Muscle of leg (tissue), 11 donors: Measurements from ENCODE around the gene LRMDA. TPM values are rescaled to one million over a fixed set of nuclear protein-coding genes. Genes with fewer than 3 reads are reported as not detected.
"Not testable (repeated sequence)": the region's sequence is repeated elsewhere in the genome, so short reads cannot be mapped to it uniquely, and the experiment has no call there.

Experiments used
- DNase-seq: peaks from one replicate; pipeline ENCODE4 v3.0.0; 2013
- H3K27ac ChIP-seq: one replicate; pipeline ENCODE4 v1.5.1; 2013; ENCODE audit warnings: mild to moderate bottlenecking, low read length, control low read depth
- H3K27me3 ChIP-seq: one replicate; pipeline ENCODE4 v1.6.1; 2013; ENCODE audit warnings: low read length; ENCODE audit not compliant: control insufficient read depth, insufficient read depth
- H3K36me3 ChIP-seq: one replicate; pipeline ENCODE4 v1.6.1; 2013; ENCODE audit warnings: low read length; ENCODE audit not compliant: control insufficient read depth, insufficient read depth
- H3K4me1 ChIP-seq: one replicate; pipeline ENCODE4 v1.6.1; 2013; ENCODE audit warnings: low read length; ENCODE audit not compliant: control insufficient read depth, insufficient read depth
- H3K4me3 ChIP-seq: one replicate; pipeline ENCODE4 v1.5.1; 2013; ENCODE audit warnings: low read length, control low read depth
- H3K9me3 ChIP-seq: replicated peaks from 2 replicates; pipeline ENCODE4 v1.6.1; 2013; ENCODE audit warnings: low read depth, low read length; ENCODE audit not compliant: control insufficient read depth
- WGBS: methylation state at CpG from one replicate; pipeline ENCODE4 v1.1.5; 2013; ENCODE audit warnings: missing lambda C conversion rate; ENCODE audit not compliant: insufficient coverage; 5-methylcytosine and 5-hydroxymethylcytosine counted together
- polyA plus RNA-seq, 8 donors: library from polyadenylated mRNA; unstranded; fragments of 120-200 nt; gene quantifications; one replicate each; pipeline versions ENCODE4 v1.2.1 to v1.2.3, GENCODE V29; 2013; ENCODE audit warnings: inconsistent platforms in 1 of 8, low replicate concordance in 1 of 8; ENCODE audit not compliant: insufficient read length in 8 of 8, insufficient read depth in 1 of 8
- total RNA-seq: library from RNA; stranded (reverse); fragments of 120-200 nt; gene quantifications from one replicate; pipeline ENCODE4 v1.2.4, GENCODE V29; 2013

The LRMDA gene
- total and polyA plus RNA-seq, 9 donors: 4.8 to 7.9 (median 5.7) TPM

DNA sequence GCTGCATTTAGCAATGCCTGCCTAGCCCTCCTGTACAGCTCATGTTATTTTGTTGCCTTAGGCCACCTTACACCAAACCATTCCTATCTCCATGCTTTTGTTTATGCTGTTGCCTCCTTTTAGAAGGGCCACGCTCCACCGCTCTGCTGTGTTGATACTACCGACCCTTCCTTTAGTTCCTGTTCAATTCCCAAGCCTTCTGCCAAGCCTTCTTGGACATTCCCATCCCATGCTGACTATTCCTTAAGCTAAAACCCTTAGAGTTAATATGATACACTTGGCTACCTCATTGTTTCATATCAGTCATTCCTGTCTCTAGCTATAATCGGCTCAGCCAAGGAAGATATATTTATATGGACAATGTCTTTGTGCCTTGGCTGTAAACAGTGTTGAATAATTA, 705.5 kb downstream of the LRMDA start:
- H3K27me3 ChIP-seq: no peaks in the 10 kb centered on the region
- no peaks in the 10 kb centered on the region for H3K36me3 ChIP-seq
- H3K4me1 ChIP-seq: peaks cover 4% of the 10 kb centered on the region
- no peaks in the 10 kb centered on the region for H3K9me3 ChIP-seq
- no peak for DNase-seq
- no peak overlapping the region for H3K4me3 ChIP-seq
- 100% methylated on average over 2 of the region's 4 CpGs for WGBS
- no peak overlapping the region for H3K27ac ChIP-seq

DNA sequence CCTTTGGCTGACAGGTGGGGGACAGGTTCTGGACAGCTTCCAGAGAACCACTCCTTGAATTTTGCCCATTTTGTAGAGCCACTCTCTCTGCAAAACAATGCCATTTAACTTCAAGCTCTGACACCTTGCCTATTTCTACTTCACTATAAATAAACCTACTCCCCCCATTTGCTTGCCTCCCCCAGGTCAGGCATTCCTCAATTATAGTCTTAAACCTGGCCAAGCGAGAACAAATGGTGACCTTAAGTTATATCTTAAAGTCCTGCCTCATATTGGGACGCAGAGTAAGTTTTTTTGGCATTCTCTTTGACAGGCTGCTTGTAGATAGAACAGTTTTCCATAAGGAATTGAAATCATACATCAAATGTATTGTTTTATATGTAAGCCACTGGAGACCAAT, 706.9 kb downstream of the LRMDA start:
- Histone ChIP-seq H3K27ac (no peak overlapping the region), H3K9me3 (no peaks in the 10 kb centered on the region), H3K36me3 (no peaks in the 10 kb centered on the region), H3K27me3 (no peaks in the 10 kb centered on the region), H3K4me1 (peaks cover 4% of the 10 kb centered on the region), H3K4me3 (no peak overlapping the region)
- WGBS: no CpG with 5 or more reads among the region's 2 CpGs
- DNase-seq: no peak

DNA sequence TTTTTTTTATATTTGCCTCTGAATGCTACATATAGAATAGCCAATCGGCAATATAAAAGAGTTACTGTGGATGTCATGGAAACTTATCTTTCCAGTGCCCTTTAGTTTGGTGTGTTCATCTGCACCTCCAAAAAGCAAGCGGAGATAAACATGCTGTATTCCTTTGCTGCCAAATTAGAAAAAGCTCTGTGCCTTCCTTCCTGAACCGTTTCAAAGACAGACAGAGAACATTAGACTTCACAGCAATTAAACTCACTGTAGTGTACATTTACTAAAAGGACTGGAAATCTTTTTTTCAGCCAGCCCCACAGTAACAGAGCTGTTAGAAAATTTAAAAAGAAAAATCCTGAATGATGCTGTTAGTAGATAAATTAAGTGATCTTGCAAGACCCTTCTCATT, 707.5 kb downstream of the LRMDA start:
- Histone ChIP-seq H3K4me3 (no peak overlapping the region), H3K27me3 (no peaks in the 10 kb centered on the region), H3K9me3 (no peaks in the 10 kb centered on the region), H3K4me1 (peaks cover 4% of the 10 kb centered on the region), H3K27ac (no peak overlapping the region), H3K36me3 (no peaks in the 10 kb centered on the region)
- no peak for DNase-seq
- no CpG with 5 or more reads among the region's 3 CpGs for WGBS

DNA sequence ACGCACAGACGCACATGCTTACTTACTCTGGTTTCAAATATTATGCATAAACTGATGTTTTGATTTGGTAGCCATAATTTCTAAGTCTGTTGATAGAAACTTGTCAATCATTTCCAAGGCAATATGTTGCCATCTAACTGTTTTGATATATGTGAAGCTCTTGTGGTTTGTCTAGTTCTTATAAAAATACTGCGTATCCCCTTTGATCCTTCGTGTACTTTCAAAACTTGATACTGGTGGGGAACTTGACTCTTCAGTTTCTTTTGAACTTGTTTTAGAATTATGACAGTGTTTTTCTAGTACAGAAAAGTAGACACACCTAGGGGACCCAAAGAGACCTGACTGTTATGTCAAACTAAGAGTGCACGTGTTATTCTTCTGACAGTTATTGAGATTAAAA, 708.0 kb downstream of the LRMDA start:
- no peaks in the 10 kb centered on the region for H3K27me3 ChIP-seq
- H3K36me3 ChIP-seq: no peaks in the 10 kb centered on the region
- WGBS: no CpG with 5 or more reads among the region's 5 CpGs
- peaks cover 4% of the 10 kb centered on the region for H3K4me1 ChIP-seq
- no peaks in the 10 kb centered on the region for H3K9me3 ChIP-seq
- DNase-seq: no peak
- no peak overlapping the region for H3K4me3 ChIP-seq
- H3K27ac ChIP-seq: no peak overlapping the region

DNA sequence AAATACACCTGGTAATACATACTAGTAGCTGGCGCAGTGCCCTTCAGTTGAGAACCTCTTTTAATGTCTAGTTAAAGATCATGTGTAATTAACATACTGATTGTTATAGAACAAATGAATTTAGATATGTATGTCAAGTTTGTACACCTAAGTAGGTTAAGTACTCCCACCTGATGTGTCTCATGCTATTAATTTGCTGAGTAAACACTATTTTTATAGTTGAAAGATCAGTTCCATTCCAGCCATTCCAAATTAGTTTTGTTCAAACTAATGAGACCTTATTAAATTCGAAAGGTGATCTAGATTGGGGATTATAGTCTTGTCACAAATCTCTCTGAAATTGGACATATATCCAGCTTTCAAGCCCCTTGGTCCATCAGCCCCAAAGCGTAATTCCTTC, 710.0 kb downstream of the LRMDA start:
- no peaks in the 10 kb centered on the region for H3K36me3 ChIP-seq
- no peak for DNase-seq
- no peaks in the 10 kb centered on the region for H3K27me3 ChIP-seq
- no peak overlapping the region for H3K27ac ChIP-seq
- H3K9me3 ChIP-seq: no peaks in the 10 kb centered on the region
- WGBS: no CpG with 5 or more reads among the region's 3 CpGs
- H3K4me1 ChIP-seq: peaks cover 4% of the 10 kb centered on the region
- no peak overlapping the region for H3K4me3 ChIP-seq

DNA sequence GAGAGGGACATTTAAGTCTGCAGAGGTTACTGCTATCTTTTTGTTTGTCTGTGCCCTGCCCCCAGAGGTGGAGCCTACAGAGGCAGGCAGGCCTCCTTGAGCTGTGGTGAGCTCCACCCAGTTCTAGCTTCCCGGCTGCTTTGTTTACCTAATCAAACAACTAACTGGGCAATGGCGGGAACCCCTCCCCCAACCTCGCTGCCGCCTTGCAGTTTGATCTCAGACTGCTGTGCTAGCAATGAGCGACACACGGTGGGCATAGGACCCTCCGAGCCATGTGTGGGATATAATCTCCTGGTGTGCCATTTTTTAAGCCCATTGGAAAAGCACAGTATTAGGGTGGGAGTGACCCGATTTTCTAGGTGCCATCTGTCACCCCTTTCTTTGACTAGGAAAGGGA, 716.8 kb downstream of the LRMDA start:
- not testable (repeated sequence) for H3K36me3 ChIP-seq, H3K9me3 ChIP-seq, H3K27ac ChIP-seq, H3K4me1 ChIP-seq, H3K27me3 ChIP-seq, DNase-seq, H3K4me3 ChIP-seq
- no CpG with 5 or more reads among the region's 8 CpGs for WGBS

DNA sequence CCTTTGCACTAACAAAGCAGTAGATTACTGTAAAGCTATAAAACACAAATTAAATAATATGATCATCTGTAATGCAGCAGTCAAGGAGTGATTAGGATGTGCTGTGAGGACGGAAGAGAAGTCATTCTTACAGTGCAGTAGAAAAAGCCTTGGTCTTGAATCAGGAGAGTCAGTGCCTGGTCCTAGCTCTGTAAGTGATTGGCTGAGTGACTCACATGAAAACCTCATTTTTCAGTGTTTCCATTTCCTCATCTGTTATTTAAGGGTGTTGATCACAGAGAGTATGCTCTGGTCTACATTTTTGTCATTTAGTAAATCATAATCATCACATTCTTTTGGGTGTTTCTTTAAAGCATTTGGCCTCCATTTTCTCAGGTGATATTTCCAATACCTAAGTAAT, 717.8 kb downstream of the LRMDA start:
- no CpG with 5 or more reads among the region's 1 CpG for WGBS
- DNase-seq: no peak
- no peaks in the 10 kb centered on the region for H3K27me3 ChIP-seq
- H3K4me1 ChIP-seq: peaks cover 3% of the 10 kb centered on the region
- H3K27ac ChIP-seq: no peak overlapping the region
- no peak overlapping the region for H3K4me3 ChIP-seq
- H3K9me3 ChIP-seq: peaks cover 10% of the 10 kb centered on the region
- no peaks in the 10 kb centered on the region for H3K36me3 ChIP-seq

DNA sequence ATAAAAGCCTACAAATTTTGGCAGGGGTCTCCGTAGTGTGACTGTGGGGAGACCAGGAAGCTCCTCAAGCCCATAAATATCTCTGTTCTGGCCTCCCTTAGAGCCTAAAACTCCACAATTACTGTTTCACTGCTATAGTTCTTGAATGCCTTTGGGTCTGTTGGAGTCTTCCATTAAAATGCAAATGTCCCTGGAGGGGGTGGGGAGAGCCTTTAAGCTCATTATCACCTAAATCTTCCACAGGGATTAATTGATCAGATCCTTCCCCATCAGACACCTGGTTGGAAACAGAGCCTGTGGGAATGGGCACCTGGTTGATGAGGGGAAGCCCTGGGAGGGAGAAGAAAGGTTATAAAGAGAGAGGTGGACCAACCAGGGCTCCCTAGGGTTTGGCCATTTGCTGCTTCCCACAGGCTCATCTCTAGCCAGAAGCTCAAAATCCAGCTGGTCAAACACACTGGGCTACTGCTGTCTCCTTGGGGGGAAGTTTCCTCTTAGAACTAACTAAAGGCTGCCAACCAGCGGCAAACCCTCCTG, 718.2 kb downstream of the LRMDA start:
- WGBS: 50% methylated on average over 1 of the region's 2 CpGs
- no peak for DNase-seq
- peaks cover 3% of the 10 kb centered on the region for H3K4me1 ChIP-seq
- no peak overlapping the region for H3K4me3 ChIP-seq
- H3K27ac ChIP-seq: no peak overlapping the region
- peaks cover 10% of the 10 kb centered on the region for H3K9me3 ChIP-seq
- no peaks in the 10 kb centered on the region for H3K27me3 ChIP-seq
- no peaks in the 10 kb centered on the region for H3K36me3 ChIP-seq

DNA sequence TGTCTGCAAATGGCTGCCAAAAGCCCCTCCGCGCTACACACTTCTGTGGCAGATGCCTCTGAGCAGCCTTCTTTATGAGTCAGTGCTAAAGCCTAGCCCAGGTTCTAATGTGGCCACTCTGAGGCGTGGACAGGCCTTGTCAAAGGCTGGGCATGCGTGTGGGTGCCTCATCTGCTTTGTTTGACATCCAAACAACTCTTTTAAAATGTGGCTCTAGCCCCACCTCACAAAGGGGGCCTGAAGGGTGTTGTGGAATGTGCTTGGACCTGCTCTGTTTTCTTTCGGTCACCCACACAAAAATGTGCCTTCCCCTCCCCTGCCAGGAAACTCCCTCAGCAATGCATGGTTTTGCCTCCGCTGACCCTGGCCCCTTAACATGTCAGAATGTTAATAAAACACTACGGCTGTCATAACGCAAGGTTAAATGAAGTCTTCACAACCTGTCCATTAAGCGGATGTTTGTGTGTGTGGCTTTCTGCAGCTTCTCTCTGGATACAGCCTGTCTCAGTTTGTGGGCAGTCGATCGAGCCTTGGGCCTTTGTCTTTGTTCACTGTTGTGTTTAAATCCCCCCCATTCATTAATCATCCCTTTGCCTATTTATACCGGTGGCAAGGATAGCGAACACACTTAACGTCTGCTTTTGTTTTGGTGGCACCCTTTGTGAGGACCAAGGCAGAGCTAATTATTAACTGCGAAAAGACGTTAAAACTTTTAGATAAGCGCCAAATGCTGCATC, 718.9 kb downstream of the LRMDA start:
- no peak overlapping the region for H3K4me3 ChIP-seq
- H3K27me3 ChIP-seq: no peaks in the 10 kb centered on the region
- no peak overlapping the region for H3K27ac ChIP-seq
- 69% methylated on average over 12 of the region's 17 CpGs for WGBS
- peaks cover 10% of the 10 kb centered on the region for H3K9me3 ChIP-seq
- H3K4me1 ChIP-seq: peaks cover 3% of the 10 kb centered on the region
- H3K36me3 ChIP-seq: no peaks in the 10 kb centered on the region
- no peak for DNase-seq

DNA sequence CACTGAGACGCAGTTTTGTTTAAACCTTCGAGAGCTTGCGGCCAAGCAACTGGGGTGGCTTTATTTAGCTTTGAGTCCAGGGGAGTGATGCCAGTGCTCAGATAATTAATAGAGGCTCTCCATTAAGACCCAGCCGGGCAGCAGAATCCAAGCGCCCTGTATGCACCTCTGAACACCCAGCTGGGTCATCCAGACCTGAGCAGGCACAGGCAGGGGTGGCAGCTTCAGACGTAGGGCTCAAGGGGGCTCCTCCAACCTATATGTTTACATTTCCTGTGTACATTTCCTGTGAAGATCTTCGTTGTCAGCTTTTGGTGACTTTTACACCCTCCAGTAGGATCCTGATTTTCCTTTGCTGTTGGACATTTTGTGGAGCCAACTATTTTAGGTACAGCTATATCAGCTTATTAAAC, 719.5 kb downstream of the LRMDA start:
- H3K4me1 ChIP-seq: peaks cover 3% of the 10 kb centered on the region
- peaks cover 10% of the 10 kb centered on the region for H3K9me3 ChIP-seq
- no peak overlapping the region for H3K27ac ChIP-seq
- no peaks in the 10 kb centered on the region for H3K36me3 ChIP-seq
- WGBS: 82% methylated on average over 6 of the region's 7 CpGs
- no peaks in the 10 kb centered on the region for H3K27me3 ChIP-seq
- no peak for DNase-seq
- H3K4me3 ChIP-seq: no peak overlapping the region
